ENCODE results near the gene SORL1-AS1.

SORL1-AS1 gene

GRCh38 chr11:121437018-121437685, 15.6 kb downstream of the SORL1-AS1 start:
- H3K4me3 ChIP-seq (ENCODE audit: low read depth, low read length): no peak overlapping the region
- no peak for TF ChIP-seq CTCF (IDR thresholded peaks at IDR 0.05; ENCODE audit: insufficient read depth, low read depth, low read length)
- H3K36me3 ChIP-seq (ENCODE audit: control insufficient read depth, insufficient read depth, low read length): no peaks in the 10 kb centered on the region
- H3K27me3 ChIP-seq (ENCODE audit: control insufficient read depth, insufficient read depth, low read length): peaks cover 10% of the 10 kb centered on the region
- ChIA-PET CTCF (no interaction called here), POLR2A (no interaction called here)
- DNase-seq (ENCODE audit: low read depth): no peak

DNA sequence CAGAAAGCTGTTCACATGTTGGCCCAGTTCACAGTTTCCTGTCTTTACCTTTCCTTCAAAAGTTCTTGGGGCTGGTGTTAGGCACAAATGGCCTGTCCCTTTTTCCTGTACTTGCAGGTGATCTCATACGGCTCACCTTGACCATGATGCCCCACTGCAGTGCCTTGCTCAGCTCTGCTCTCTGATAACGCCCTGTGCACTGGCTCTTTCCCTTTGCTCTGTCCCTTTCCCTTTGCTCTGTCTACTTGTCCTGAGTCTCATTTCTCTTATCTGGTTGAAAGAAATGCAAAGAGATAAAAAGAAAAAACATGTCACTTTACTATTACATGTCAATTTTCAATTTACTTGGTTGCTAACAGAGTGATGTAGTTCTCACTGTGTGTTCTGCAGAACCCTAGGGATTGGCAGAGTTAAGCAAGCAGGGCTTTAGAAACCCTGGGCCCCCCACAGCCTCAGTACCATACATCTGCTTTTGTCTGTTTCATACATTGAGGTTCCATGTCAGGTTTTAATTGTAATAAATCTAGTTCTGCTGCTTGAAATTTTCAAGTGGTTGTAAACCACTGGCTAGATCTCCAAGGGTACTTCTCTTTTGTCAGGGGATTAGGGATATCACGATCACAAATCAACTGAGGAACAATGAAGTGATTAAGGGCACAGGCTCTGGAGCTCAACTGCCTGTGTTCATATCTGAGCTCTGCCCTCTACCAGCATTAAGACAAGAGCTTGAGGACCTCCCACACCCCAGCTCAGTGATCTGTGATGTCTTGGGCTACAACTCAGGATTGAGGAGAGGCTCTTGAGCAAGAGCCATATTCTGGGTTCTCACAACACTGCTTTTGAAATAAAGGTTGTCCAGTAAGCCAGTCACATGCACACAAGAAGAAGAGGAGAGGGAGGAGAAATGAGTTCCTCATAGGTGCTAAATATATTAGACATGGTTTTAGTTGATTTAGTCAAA, 16.9 kb downstream of the SORL1-AS1 start:
- ChIA-PET CTCF (interaction anchor here (1.0 to 1.4 kb wide), 3 partner anchors 14 to 155 kb away, joined by 3 to 6 read pairs (median 4); partner anchors contain the start of gene SORL1-AS1), POLR2A (no interaction called here)
- Histone ChIP-seq H3K36me3 (ENCODE audit: control insufficient read depth, insufficient read depth, low read length) (no peaks in the 10 kb centered on the region), H3K27me3 (ENCODE audit: control insufficient read depth, insufficient read depth, low read length) (peaks cover 7% of the 10 kb centered on the region), H3K4me3 (ENCODE audit: low read depth, low read length) (no peak overlapping the region)
- no peak for TF ChIP-seq CTCF (IDR thresholded peaks at IDR 0.05; ENCODE audit: insufficient read depth, low read depth, low read length)
- no peak for DNase-seq (ENCODE audit: low read depth)

DNA sequence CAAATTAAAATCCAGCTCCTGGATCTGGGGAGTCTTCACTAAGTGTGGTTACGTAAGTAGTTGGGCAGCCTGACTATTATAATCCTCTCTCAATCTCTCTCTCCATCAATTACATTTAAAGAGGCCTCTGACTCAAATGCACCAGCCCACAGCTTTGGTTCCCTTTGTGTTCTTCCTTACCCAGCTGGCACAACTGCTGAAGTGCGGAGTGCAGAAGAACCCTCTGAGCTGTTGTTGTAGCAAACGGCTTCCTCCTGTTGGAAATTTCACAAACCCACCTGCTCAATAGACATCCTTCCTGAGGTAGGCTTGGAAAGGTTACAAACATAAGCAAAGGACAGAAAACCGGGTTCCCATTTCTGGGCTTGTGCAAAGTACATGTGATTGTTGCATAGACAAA, 17.6 kb downstream of the SORL1-AS1 start:
- H3K4me3 ChIP-seq (ENCODE audit: low read depth, low read length): no peak overlapping the region
- POLR2A ChIA-PET: no interaction called here
- CTCF ChIA-PET: interaction anchor here (1.0 to 1.4 kb wide), 3 partner anchors 15 to 156 kb away, joined by 3 to 6 read pairs (median 4); partner anchors contain the start of gene SORL1-AS1
- TF ChIP-seq CTCF (IDR thresholded peaks at IDR 0.05; ENCODE audit: insufficient read depth, low read depth, low read length): no peak
- peaks cover 7% of the 10 kb centered on the region for H3K27me3 ChIP-seq (ENCODE audit: control insufficient read depth, insufficient read depth, low read length)
- no peaks in the 10 kb centered on the region for H3K36me3 ChIP-seq (ENCODE audit: control insufficient read depth, insufficient read depth, low read length)
- DNase-seq (ENCODE audit: low read depth): no peak

- ChIA-PET CTCF (interaction anchor here (1.0 kb wide), 1 partner anchor 102 kb away, joined by 3 read pairs; no protein-coding TSS in a partner anchor), POLR2A (no interaction called here)
Observed at GRCh38 chr11:121431820-121432526, 20.8 kb downstream of the SORL1-AS1 start.

More at GRCh38 chr11:121431820-121432526, 20.8 kb downstream of the SORL1-AS1 start:
- Histone ChIP-seq H3K36me3 (ENCODE audit: control insufficient read depth, insufficient read depth, low read length) (no peaks in the 10 kb centered on the region), H3K27me3 (ENCODE audit: control insufficient read depth, insufficient read depth, low read length) (peaks cover 12% of the 10 kb centered on the region), H3K4me3 (ENCODE audit: low read depth, low read length) (no peak overlapping the region)
- no peak for TF ChIP-seq CTCF (IDR thresholded peaks at IDR 0.05; ENCODE audit: insufficient read depth, low read depth, low read length)
- DNase-seq (ENCODE audit: low read depth): no peak
